OCI-LY1 (cell line): ENCODE results near the gene FLRT1.

Source experiments
- CTCF ChIP-seq: fragments of 200-600 bp; sonication (generic), shearing (Covaris generic); IDR thresholded peaks from 2 replicates; pipeline ENCODE4 v1.5.1; 2017; ENCODE audit warnings: mild to moderate bottlenecking, antibody characterized with exemption, low read length, moderate library complexity, mixed read lengths
- EZH2 ChIP-seq: fragments of 200-600 bp; sonication (generic), shearing (Covaris generic); IDR thresholded peaks from 2 replicates; pipeline ENCODE4 v1.8.0; 2017; ENCODE audit warnings: borderline replicate concordance, mixed run types, mild to moderate bottlenecking, antibody characterized with exemption, low read length, moderate library complexity, mixed read lengths

- TF ChIP-seq CTCF (no peak), EZH2 (no peak)
Observed at GRCh38 chr11:64014356-64014755, 21.4 kb upstream of the FLRT1 start.
